GM21723 (cell line): ENCODE data around the gene KRT85.

ENCODE experiments used
- ATAC-seq: cut with Tn5 transposase; IDR thresholded peaks from one replicate; pipeline ENCODE4 v1.9.1; 2021; ENCODE audit warnings: mild to moderate bottlenecking, moderate library complexity; ENCODE audit not compliant: unreplicated experiment

Gene KRT85

GRCh38 chr12:52395761-52396434, 28.6 kb upstream of the KRT85 start:
- no peak for ATAC-seq

GRCh38 chr12:52394836-52395405, 27.6 kb upstream of the KRT85 start:
- ATAC-seq = no peak

GRCh38 chr12:52392465-52393007, 25.3 kb upstream of the KRT85 start:
- ATAC-seq = no peak

GRCh38 chr12:52391618-52392002, 24.3 kb upstream of the KRT85 start:
- ATAC-seq = no peak

GRCh38 chr12:52390739-52391617, 23.7 kb upstream of the KRT85 start:
- no peak for ATAC-seq

GRCh38 chr12:52389313-52390207, 22.3 kb upstream of the KRT85 start:
- no peak for ATAC-seq

GRCh38 chr12:52387859-52388258, 20.6 kb upstream of the KRT85 start:
- ATAC-seq = no peak

- ATAC-seq = no peak
Measured at GRCh38 chr12:52385226-52385702, 18.0 kb upstream of the KRT85 start, which contains the start of gene KRT84. KRT84 (minus strand) TSS chr12:52385652; CDS start chr12:52385585, 67 bp downstream.

- no peak for ATAC-seq
Measured at GRCh38 chr12:52383331-52383730, 16.1 kb upstream of the KRT85 start.

GRCh38 chr12:52382854-52383253, 15.6 kb upstream of the KRT85 start:
- ATAC-seq = no peak

- ATAC-seq = no peak
Measured at GRCh38 chr12:52381206-52381605, 13.9 kb upstream of the KRT85 start.

GRCh38 chr12:52380271-52380694, 13.0 kb upstream of the KRT85 start:
- no peak for ATAC-seq

GRCh38 chr12:52379536-52379935, 12.3 kb upstream of the KRT85 start:
- ATAC-seq = no peak

- ATAC-seq = no peak
Measured at GRCh38 chr12:52378091-52378490, 10.8 kb upstream of the KRT85 start.

- no peak for ATAC-seq
Measured at GRCh38 chr12:52377266-52377665, 10.0 kb upstream of the KRT85 start.

GRCh38 chr12:52372216-52373154, 5.2 kb upstream of the KRT85 start:
- ATAC-seq = no peak

- no peak for ATAC-seq
Measured at GRCh38 chr12:52371716-52372115, 4.4 kb upstream of the KRT85 start.

- no peak for ATAC-seq
Measured at GRCh38 chr12:52370926-52371608, 3.8 kb upstream of the KRT85 start.

GRCh38 chr12:52369809-52370208, 2.5 kb upstream of the KRT85 start:
- ATAC-seq = no peak
